Stimulated activated CD8-positive, alpha-beta memory T cell treated with anti-CD3 and anti-CD28 coated beads, Interleukin-4, amount 100 ng/mL, for 24 hours (primary cell): Measurements from ENCODE around the gene UBALD2.
"Not testable (repeated sequence)": the region's sequence is repeated elsewhere in the genome, so short reads cannot be mapped to it uniquely, and the experiment has no call there.

Experiments used
- DNase-seq: peaks from one replicate; pipeline ENCODE4 v3.0.0-alpha.2; 2020; ENCODE audit warnings: low read depth

Gene UBALD2

DNA sequence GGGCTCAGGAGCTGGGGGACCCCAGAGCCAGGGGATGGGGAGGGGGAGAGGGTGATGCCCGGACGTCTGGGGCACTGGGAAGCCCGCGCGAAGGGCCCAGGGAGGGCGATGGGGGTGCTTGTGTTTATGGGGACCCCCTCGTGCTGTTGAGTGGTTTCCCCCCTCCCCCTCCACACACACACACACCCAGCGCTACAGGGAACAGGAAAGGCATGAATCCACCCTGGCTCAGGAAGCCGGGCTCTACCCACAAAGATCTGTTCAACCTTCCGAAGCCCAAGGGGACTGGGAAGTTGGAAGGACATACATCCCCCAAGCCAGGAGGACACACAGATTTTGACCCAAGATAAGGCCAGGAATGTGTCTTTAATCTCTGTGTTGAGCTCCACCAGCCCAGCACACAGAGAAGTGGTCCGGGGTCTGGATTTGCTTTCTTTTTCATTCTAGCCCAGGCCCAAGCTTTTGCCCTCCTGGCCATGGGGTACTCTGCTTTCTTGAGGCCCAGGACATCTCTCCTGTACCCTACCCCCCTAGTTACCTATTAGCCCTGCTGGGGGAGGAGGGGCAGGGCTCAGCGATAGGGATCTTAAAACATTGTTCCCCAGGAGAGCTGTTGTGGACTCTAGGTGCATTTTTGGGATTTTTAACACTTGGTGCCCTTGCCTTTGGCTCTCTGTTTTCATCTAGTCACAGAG is 1.2 kb downstream of the UBALD2 start:
- DNase-seq = no peak

DNA sequence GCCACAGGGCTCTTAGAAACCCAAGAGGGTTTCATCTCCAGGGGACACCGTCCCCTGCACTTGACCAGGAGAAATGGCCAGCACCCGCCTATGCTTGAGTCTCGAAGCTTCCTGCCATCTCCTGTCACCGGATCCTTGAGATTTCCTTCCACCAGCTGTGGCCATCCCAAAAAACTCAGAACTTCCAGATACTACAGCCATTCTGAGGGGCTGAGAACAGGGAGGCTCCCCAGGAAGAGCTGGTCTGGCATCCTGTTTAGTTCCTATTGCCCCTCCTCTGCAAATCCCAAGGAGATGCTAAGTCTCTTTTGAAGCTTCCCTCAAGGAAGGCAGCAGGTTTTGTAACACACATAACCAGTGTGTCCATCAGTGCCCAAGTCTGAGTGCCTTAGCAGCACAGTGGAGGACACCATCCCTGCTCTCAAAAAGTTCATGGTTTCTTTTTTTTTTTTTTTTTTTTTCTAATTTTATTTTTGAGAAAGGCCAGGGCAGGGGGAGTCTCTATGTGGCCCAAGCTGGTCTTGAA is 2.0 kb downstream of the UBALD2 start:
- DNase-seq = no peak

DNA sequence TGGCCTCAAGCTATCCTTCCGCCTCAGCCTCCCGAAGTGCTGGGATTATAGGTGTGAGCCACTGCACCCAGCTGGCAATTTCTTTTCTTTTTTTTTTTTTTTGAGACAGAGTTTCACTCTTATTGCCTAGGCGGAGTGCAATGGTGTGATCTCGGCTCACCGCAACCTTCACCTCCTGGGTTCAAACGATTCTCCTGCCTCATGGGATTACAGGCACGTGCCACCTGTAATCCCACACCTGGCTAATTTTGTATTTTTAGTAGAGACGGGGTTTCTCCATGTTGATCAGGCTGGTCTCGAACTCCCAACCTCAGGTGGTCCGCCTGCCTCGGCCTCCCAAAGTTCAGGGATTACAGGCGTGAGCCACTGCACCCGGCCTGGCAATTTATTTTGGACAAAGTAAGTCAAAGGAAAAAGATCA is 2.4 kb downstream of the UBALD2 start:
- not testable (repeated sequence) for DNase-seq

DNA sequence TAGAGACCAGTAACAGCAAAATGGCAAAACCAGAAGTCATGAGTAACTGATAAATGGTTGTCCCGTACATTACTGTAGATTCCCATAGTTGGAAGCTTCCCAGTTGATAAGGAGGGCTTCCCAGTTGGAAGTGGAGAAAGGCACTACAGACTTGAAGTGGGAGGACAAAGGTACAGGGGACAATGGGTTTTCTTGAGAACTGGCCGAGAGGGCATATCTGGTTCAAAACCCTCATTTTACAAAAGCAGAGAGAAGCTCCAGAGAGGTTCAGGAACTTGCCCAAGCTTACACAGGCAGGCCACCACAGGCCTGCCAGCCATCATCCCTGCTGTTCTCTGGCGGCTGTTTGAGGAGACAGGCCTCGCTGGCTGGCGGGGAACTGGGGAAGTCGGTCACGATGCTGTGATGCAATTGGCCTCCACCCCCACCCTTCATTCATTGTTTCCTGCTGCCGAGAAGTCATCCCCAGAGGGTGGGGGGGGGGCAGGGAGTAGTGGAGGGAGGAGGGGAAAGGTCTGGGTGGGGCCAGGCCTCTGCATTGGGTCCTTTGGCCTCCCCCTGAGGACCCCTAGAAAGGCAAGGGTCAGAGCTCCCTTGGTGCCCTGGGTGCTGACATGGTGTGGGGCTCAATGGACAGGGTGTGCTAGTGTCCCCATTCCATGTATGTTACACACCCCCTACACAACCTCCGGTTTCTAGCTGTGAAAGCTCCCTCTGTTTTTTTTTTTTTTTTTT is 3.0 kb downstream of the UBALD2 start:
- DNase-seq = peak; percentile 64

DNA sequence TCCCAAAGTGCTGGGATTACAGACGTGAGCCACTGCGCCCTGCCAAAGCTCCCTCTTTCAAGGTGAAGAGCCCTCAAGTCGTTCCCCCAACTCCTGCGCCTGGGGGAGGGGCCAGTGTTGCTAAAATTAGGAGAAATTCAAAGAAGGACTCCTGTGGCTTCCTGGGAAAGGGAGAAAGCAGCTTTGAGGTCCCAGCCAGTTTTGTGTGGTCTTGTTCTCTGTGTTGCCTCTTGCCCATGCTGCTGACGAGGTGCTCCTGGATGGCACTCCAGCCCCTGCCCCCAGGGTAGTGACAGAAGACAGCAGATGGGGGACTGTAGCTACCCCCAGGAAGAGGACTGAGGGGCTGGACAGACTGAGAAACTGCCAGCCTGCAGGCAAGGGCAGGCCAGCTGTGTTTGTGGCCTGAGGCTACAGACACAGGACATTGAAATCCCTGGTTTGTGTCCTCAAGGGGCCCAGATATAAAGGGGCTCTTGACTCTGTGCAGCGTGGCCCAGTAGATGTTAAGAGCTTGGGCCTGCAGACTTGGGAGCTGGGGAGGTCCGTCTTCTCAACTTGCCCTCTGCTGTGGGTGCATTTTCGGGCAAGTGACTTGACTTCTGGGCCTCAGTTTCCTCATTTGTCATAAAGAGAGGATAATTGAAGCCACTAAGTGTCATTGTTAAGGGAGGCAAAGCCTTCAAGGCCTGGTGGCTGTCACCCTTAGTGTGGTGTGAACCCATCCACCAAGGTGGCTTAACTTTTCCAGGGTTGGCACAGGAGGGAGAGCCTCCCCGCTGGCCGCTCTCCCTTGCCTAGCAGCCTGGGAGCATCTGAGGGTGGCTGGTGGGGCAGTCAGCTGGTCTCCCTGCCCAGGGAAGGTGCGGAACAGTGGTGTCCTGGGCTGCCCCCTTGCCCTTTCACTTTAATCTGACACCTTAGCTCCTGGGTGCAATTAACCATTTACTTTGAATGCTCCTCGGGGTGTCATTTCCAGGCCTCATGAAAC is 4.1 kb downstream of the UBALD2 start:
- no peak for DNase-seq

- DNase-seq = no peak
Measured at GRCh38 chr17:76270127-76270592, 5.0 kb downstream of the UBALD2 start.

GRCh38 chr17:76270770-76271668 is 5.9 kb downstream of the UBALD2 start:
- DNase-seq = no peak

GRCh38 chr17:76271669-76272540 is 6.8 kb downstream of the UBALD2 start:
- peak; percentile 85 for DNase-seq

DNA sequence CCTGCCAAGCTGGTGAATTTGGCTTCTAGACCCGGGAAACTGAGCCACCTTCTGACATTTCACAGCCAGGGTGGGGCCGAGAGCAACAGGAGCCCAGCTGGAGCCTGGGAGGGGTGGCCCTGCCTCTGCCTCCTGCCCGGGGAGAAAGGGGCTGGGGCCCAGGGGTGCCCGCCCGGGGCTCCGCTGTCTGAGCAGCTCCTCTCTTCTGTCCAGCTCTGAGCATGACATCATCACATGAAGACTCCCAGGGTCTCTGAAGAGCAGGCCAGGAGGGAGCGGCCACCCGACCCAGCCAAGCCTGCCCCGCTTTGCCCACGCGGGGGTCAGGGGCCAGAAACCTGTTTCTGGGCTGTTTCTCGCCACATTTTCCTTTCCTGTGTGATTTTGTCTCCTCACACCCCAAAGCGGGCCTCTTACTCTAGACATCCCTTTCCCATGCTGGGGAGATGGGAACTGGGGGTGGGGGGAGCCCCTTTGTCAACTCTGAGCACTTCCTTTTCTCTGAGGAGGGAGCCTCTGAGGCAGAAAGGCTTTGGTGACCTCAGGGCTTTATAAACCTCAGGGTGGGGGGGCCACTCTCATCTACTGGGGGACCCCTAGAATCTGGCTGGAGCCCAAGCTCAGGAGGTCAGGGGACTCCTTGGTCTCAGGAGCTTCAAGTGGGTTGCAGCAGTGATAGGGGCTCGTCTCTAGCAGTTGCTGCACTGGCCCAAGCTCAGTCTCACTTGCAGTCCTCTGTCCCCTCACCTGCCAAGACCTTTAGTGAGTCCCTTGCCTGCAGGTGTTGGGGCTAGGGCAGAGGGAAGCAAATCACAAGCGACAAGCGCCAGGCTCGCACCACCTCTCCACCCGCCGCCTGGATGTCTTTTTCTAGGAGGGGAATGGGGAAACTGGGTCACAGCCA is 7.6 kb downstream of the UBALD2 start:
- DNase-seq = peak; percentile 53

DNA sequence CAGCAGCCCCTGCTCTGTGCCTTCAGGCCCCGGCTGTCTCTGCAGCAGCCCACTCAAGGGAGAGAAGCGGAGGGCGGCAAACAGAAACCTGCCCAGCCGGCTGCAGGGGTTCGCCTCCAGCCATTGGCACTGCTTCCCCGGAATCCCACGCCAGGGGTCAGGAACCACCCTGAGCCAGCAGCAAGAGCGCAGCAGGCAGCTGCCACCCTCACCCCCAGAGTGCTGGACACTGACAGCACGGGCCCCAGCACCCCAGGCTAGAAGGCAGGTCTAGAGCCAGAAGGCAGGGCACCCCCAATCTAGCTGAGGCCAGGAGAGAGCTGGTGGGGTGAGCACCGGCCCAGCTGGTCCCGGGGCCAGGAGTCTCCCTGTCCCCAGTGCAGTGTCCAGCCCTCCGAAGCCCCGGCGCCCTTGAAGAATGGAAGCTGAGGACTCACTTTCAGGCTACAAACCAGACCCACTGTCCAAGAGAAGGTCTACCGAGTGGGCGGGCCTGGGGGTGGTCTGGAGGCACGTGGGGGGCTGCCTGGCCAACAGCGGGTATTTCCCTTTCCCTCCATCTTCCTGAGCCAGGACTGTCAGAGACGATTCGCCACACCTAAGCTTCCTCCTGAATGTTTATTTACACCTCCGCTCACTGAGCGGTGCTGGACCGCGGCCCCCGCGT is 8.4 kb downstream of the UBALD2 start:
- no peak for DNase-seq

DNA sequence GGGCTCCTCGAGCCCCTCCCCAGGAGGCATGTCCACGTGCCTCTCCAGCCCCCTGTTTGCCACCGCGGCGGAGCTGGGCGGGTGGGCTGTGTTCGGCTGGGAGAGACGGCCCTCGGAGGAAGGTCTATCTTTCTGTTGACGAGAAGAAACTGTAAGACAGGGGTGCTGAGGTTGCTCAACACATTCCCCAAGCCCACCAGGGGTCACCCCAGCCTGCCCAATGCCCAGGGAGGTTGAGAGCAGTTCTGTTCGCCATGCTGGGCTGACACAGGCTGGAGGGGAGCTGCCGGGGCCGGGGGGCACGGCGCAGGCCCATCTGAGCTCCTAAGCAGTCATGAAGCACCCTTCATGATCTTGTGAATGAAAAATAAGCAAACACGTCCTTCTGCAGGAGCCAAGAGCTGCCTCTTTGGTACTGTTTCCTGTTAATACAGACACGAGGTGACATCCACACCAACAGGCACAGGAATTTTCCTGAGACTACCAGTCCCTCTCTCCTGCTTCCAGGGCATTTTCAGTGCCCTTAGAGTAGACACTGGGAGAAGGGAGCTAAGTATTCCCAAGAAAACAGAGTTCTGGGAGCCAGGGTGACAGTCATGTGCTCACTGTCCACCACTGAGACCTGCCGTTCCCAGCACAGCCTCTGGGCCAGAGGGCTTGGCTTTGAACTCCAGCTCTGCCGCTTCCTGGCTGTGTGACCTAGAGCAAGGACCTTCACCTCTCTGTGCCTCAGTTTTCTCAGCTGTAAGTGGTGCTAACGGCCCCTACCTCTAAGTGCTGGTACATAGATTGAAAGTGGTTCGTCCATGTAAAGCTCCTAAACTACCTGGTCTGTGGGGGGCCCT is 9.2 kb downstream of the UBALD2 start:
- DNase-seq = no peak

DNA sequence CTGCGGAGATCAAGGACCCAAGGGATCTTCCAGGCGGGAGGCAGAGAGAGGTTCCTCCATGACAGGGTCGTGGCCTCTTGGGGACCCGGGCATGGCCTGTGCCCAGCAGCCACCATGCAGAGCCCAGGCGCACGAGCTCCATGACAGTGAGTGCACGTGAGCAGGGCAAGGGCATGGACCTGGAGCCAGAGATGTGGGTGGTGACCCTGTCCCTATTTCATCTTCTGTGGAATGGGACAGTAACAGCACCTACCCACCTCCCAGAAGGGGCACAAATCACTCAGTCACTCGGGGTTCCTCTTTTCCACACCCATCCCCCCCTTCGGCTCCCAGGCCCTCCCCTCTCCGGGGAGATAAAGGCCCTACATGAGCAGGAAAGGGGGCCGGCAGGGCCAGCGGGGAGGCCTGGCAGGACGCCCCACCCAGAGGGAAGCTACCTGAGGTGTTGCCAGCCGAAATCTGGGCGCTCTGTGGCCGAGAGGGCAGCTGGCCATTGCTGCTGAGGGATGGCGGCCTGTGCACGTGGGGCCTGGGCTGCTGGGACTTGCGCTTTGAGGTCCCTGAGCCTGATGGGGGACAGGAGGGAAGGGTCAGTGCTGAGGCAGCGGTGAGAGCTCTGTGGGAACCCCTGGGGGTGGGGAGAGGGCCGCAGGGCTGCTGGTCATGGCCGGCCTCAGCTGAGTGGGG is 10.4 kb downstream of the UBALD2 start:
- DNase-seq = no peak

- no peak for DNase-seq
Measured at GRCh38 chr17:76276069-76276431, 10.9 kb downstream of the UBALD2 start.

- DNase-seq = no peak
Measured at GRCh38 chr17:76276461-76277299, 11.5 kb downstream of the UBALD2 start.

- no peak for DNase-seq
Measured at GRCh38 chr17:76277300-76278267, 12.4 kb downstream of the UBALD2 start.
